NK-92 (cell line): Measurements from ENCODE around the gene OR1D5.
A peak's percentile ranks its signal among the peaks of the same experiment; 100 is the strongest.
"Not testable (repeated sequence)": the region's sequence is repeated elsewhere in the genome, so short reads cannot be mapped to it uniquely, and the experiment has no call there.

Experiments used
- DNase-seq: peaks from one replicate; lab custom pipeline; 2025; ENCODE audit not compliant: unreplicated experiment; lab: John Stamatoyannopoulos, UW

Gene OR1D5, protein sequence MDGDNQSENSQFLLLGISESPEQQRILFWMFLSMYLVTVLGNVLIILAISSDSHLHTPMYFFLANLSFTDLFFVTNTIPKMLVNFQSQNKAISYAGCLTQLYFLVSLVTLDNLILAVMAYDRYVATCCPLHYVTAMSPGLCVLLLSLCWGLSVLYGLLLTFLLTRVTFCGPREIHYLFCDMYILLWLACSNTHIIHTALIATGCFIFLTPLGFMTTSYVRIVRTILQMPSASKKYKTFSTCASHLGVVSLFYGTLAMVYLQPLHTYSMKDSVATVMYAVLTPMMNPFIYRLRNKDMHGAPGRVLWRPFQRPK

DNA sequence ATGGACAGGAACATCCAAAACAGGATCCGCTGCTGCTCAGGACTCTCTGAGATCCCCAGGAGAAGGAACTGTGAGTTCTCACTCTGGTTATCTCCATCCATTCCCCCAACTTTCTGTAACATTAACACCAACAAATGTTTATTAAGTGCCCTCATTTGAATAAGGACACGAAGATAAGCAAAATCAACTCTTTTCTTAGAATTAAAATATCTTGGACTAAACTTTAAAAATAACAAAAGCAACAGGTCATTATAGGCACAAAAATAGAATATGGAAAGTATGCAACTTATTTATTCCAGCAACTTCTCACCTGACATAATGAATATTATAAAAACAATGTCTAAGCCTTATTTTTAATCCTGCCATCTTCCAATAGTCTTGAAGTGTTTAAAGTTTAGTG lies at the start of gene OR1D5:
Gene OR1D5, minus strand, starts transcription at position 101 of the 400 bp plus-strand sequence. Its CDS starts 0 bp downstream, at position 101.
- not testable (repeated sequence) for DNase-seq

- DNase-seq, result no peak
Observed at GRCh38 chr17:3104322-3104721, 40.9 kb upstream of the OR1D5 start, which contains the start of gene OR1D2. Gene OR1D2 (minus strand): TSS chr17:3104422. CDS start chr17:3092996, 11,426 bp downstream.

GRCh38 chr17:3073850-3074249 lies 10.4 kb upstream of the OR1D5 start:
- not testable (repeated sequence) for DNase-seq

DNA sequence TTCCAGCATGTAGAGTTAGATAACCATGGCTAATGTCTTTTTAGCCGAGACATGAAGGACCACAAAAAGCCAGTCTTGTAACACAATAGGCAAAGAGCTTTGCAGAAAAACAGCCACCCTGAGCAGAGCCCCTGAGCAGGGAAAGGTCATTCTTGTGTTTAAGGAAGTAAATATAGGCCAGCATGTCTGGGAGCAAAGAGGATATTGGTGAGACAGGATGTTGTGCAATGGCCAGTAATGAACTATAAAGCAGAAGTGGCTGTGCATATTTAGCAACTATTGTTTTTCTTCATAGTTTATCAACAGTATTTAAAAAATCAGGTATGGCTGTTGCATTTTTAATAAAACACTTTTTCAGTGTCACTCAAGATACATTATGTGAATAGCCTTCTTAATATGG lies 1.8 kb upstream of the OR1D5 start:
- not testable (repeated sequence) for DNase-seq

- not testable (repeated sequence) for DNase-seq
Observed at GRCh38 chr17:3062824-3063377, 506 bp downstream of the OR1D5 start.

DNA sequence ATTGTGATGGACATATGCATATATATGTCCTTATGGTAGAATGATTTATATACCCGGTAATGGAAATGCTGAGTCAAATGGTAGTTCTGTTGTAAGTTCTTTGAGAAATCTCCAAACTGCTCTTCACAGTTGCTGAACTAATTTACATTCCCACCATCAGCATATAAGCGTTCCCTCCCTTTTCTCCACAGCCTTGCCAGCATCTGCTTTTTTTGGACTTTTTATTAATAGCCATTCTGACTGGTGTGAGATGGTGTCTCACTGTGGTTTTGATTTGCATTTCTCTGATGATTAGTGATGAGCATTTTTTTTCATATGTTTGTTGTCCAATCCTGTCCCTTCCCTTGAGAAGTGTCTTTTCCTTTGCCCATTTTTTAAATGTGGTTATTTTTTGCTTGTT lies 8.5 kb downstream of the OR1D5 start:
- DNase-seq, result not testable (repeated sequence)

GRCh38 chr17:3049705-3050295 lies 13.6 kb downstream of the OR1D5 start:
- no peak for DNase-seq

DNA sequence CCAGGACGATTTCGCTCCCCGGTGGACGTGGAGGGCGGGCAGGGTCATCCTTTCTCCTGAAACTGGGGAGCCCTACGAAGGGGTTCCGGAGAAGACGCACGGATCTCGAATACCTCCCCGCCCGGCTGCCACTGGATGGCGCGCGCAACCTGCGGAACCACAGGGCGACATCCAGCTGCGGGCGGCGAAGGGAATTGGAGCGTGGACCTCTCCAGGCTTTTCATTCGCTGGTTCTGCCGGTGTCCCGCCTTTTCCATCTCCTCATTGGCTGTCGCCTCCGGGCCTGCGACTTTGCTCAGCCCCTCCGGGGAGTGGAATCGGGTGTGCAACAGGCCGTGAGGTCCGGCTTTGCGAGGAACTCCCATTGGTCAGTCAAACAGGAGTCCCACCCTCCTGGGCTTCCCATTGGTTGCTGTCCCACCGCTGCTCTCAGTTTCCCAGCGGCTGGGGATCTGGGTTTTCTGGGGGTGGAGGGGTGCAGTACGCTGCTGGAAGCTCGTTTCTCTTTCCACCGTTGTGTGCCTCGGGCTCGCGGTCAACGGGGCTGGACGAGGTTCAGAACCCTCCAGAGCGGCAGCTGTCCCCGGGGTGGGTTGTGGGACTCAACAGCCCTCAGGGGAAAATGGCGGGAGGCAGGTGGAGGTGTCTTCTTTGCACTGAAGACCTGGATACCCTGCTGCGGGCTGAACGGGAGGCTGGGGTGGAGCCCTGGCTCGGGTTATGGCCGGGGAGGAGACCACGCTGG lies 14.5 kb downstream of the OR1D5 start:
- DNase-seq, result peak; percentile 14

- no peak for DNase-seq
Observed at GRCh38 chr17:3046753-3047152, 16.7 kb downstream of the OR1D5 start.

DNA sequence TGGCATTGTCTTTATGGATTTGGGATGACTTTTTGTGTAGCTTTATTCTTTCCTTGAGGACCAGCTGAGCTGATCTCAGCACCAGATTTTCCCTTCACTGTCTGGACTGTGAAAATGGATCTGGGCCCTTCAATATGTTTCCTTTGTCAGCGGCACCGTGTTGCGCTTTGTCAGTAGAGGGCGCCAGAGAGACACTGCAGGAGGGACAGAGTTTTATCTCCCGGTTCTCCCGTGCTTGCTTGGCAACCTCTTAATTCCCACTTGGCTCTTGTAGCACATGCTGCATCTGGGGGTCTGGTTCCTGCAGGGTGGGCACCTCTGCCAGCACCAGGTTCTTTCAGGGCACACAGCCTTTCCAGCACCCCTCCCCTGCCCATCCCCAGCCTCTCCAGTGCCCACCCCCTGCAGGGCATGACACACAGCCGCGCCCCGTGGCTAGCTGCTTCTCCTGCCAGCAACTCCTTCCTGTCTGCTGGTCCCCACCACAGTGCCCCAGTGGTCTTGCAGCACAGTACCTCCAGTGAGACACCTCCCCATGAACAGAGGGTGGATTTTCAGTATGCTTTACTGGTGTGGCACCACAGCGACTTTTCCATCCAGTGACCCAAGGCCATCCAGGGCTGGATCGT lies 19.6 kb downstream of the OR1D5 start:
- no peak for DNase-seq

DNA sequence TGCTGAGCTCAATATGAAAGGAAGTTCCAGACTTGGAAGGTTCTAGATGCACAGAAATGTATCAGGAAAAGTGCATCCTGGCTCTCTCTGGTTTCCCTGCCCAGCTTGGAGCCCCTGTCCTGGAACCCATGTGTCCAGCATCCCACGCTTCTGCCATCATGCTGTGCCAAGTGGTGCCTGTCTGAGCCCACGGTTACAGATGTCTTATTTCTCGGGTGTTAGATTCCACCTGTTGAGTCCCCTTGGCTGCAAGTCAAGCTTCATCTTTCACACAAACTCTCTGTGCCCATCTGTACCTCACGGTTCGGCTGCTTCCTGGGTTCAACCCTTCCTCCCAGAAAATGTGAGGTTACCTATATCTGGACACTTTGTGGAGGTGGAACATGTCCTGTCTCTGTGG lies 22.5 kb downstream of the OR1D5 start:
- no peak for DNase-seq

- DNase-seq, result no peak
Observed at GRCh38 chr17:3039736-3040135, 23.7 kb downstream of the OR1D5 start.

DNA sequence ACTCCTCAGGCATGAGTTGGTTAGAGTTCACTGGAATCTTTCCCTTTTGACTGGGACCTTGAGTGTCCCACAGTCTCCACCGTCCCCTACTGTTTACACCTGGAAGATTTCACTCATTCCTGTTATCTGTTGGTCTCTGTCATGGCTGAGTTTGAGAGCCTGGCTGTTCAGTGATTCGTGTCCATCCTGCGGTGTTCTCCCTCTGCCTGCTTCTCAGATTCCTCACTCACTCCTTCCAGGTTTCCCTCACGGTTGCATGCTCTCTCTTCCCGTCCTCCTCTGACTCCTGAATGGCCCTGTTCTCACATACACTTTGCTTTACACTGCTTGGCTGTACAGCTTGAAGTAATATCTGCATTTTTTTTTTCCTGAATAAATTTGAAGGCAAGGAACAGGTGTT lies 24.5 kb downstream of the OR1D5 start:
- no peak for DNase-seq

DNA sequence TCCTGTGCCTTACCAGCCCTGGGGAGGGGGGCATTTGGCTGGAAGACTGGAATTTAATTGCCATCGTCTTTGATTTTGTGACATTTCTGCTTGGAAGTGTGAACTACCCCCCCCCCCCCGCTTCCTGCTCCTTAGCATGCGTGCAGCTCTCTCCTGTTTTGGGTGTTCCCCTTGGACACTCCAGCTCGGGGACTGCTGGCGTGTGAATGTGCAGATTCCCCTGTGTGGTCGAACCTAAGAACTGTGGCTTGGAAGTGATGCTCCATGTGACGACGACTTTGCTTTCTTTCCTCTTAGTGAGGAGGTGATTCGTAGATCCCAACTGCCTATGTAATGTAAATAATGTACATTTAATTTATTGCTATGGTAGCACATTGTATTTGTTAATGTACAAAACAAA lies 26.1 kb downstream of the OR1D5 start:
- DNase-seq, result no peak

DNA sequence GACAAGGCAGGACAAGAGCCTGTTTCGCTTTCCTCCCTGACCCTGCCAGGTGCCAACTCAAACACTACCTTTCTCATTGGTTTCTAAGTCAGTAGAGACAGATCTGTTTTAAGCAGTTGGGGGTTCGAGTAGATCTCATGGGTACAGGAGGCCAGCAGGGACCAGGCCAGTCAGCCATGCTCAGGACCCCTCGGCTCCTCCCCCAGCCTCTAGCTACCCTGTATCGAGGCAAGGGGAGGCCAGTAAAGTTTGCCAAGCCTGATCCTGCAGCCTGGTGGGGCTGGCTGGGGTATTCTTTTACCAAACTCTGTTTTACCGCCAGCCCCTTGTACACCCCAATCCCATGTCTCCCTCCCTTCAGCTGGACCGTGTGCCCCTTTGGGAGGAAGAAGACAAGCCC lies 26.6 kb downstream of the OR1D5 start:
- no peak for DNase-seq

DNA sequence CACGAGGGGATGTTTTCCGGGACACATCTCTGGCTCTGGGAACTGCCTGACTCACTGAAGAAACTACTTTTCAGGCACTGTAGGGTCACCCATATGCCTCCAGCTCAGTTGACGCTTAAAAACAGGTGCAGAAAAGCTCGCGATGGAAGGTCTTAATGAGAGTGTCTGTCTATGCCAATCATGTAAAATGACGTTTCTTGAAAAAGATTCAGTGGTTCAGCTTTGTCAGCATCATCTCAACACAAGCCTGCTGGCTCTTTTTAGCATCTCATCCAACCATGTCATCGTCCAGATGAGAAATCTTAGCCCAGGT lies 27.5 kb downstream of the OR1D5 start:
- DNase-seq, result no peak

DNA sequence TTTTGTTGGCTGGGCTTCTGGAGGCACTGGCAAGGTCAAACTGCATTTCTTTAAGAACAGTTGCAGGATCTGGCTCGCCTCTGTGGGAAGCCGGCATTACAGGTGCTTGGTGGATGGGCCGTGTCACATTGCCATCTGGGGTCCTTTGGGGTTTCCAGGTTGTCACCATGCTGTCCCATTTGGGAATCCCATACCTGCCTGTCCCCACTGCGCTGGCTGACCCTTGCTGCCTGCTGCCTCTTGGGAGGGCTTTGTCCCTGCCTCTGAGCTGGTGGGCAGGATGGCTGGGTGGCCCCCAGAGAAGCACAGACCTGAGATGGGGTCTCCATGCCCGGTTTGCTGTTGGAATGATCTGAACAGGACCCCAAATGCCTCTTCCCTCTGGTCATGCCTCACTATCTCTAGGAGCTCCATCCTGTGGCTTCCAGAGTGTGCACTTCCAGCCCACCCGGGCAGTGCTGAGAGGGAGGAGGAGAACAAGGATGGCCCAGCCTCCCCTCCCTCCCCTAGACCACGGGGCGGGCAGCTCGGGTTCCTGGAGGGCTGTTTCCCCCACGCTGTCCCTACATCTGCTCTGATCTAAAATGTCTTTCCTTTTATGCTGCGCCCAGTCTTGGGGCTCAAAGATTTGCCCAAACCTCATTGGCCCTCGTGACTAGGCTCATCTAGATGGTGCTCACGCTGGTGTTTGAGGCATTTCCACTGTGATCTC lies 28.0 kb downstream of the OR1D5 start:
- DNase-seq, result no peak

DNA sequence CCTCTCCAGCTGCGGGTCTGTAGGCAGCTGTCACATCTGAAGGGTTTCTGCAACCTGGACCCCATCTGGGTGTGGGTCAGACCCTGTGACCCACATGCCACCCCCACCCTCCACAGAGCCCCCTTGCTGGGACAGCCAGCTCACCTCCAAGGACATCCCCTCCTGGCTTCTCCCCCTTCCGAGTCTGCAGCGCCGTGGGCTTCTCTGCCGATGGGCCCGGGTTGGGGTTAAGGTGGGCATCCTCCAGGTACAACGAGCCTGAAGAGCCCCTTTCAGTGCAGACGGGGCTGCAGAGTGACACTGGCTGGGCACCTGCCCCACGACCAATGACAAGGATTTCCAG lies 28.9 kb downstream of the OR1D5 start:
- no peak for DNase-seq

DNA sequence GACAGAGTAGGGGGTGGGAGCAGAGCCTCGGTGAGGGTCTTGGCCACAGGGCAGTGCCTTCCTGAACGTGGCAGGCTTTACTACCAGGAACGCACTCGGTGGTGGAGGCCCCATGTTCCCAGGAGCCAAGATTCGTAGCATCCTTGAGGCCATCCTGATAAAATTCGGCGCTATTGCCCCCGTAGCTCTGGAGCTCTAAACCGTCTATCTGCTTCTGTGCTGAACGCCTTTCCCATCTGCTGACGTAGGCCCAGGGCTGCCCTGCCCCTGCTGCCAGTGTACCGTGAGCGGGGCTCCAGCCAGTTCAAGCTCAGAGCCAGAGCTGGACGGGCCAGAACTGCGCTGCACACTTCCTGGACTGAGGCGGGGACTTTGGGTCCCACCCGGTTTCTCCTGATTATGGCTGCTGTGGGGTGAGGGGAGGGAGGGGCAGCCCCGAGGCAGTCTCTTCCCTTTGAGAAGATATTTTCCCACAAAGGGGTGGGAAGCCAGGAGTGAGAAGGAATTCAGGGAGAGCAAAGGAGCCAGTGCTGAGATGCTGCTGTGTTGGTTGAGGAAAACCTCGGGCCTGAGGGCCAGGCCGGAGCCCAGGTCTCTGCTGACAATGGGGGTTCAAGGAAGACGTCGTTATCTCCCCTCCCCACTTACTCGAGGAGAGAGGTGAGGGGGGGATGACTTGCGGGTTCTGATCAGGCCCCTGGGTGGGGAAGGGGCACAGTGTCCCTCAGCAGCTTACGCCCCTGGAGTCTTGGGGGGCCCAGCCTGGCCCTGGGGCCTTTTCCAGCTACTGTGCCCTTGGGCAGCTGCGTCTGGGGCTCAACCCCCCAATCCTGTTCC lies 29.4 kb downstream of the OR1D5 start:
- DNase-seq, result no peak

DNA sequence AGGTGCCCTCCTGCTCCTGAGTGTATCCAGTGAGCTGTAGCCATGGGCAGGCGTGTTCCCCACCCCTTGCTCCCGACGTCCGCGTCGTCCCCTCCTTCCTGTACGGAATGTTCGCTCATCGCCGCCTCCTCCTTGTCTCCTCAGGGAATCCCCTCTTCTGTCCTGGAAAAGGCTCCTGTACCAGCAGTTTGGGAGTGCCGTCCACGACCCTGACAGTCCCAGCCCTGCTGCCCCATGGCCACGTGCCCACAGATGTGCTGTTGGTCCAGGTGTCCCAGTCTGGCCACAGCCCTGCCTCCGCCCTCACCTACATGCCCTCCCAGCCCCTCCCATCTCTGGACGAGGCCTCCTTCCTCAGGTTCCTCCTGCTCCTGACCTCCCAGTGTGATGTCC lies 30.2 kb downstream of the OR1D5 start:
- DNase-seq, result no peak
